OCI-LY3 (cell line): Measurements from ENCODE around the gene FNBP1.

ENCODE experiments used
- H2AFZ ChIP-seq: fragments of 200-600, 300-600 bp; shearing (Covaris generic); 2 replicates; pipeline ENCODE4 v1.6.0; 2014; ENCODE audit warnings: antibody characterized with exemption, low read depth, low read length
- H3K27ac ChIP-seq: fragments of 200-600, 300-600 bp; sonication (generic); 2 replicates; pipeline ENCODE4 v1.5.1; 2014; ENCODE audit warnings: mild to moderate bottlenecking, low read length, moderate library complexity, mixed read lengths
- H3K27me3 ChIP-seq: fragments of 200-600, 300-600 bp; sonication (generic); 2 replicates; pipeline ENCODE4 v1.6.1; 2014; ENCODE audit warnings: low read depth, low read length, mixed read lengths
- H3K36me3 ChIP-seq: fragments of 200-600, 300-600 bp; sonication (generic); replicated peaks from 2 replicates; pipeline ENCODE3; 2014; ENCODE audit warnings: low read depth, low read length, mixed read lengths
- H3K4me1 ChIP-seq: fragments of 300-600, 200-600 bp; sonication (generic); 2 replicates; pipeline ENCODE4 v1.6.1; 2014; ENCODE audit warnings: low read length, mixed read lengths
- H3K4me2 ChIP-seq: fragments of 200-600, 300-600 bp; sonication (generic); 2 replicates; pipeline ENCODE4 v1.6.1; 2014; ENCODE audit warnings: low read length, mixed read lengths
- H3K4me3 ChIP-seq: fragments of 300-600, 200-600 bp; sonication (generic); 2 replicates; pipeline ENCODE4 v1.5.1; 2014; ENCODE audit warnings: antibody characterized with exemption, mild to moderate bottlenecking, low read length, moderate library complexity
- H3K79me2 ChIP-seq: fragments of 300-600, 200-600 bp; shearing (Covaris generic); 2 replicates; pipeline ENCODE4 v1.6.1; 2014; ENCODE audit warnings: mild to moderate bottlenecking, low read length, mixed read lengths
- H3K9ac ChIP-seq: fragments of 300-600, 200-600 bp; shearing (Covaris generic); 2 replicates; pipeline ENCODE4 v1.6.0; 2014; ENCODE audit warnings: mild to moderate bottlenecking, low read length, moderate library complexity
- H3K9me3 ChIP-seq: fragments of 200-600, 300-600 bp; shearing (Covaris generic); 2 replicates; pipeline ENCODE4 v1.6.1; 2014; ENCODE audit warnings: low read length, mixed read lengths; ENCODE audit not compliant: insufficient read depth
- H4K20me1 ChIP-seq: fragments of 200-600, 300-600 bp; sonication (generic); 2 replicates; pipeline ENCODE4 v1.6.1; 2016; ENCODE audit warnings: low read length, mixed read lengths; ENCODE audit not compliant: insufficient read depth
- EZH2phosphoT487 ChIP-seq: fragments of 200-600 bp; shearing (Covaris generic); IDR thresholded peaks from 2 replicates; pipeline ENCODE4 v1.6.1; 2018; ENCODE audit warnings: antibody characterized with exemption, mixed run types, low read depth
- TF ChIP-seq, protein P1 (sequence below): fragments of 200-600, 300-600 bp; sonication (generic); IDR thresholded peaks from 2 replicates; pipeline ENCODE4 v1.5.1; 2014; ENCODE audit warnings: antibody characterized with exemption, low read length, low read depth

Gene FNBP1

DNA sequence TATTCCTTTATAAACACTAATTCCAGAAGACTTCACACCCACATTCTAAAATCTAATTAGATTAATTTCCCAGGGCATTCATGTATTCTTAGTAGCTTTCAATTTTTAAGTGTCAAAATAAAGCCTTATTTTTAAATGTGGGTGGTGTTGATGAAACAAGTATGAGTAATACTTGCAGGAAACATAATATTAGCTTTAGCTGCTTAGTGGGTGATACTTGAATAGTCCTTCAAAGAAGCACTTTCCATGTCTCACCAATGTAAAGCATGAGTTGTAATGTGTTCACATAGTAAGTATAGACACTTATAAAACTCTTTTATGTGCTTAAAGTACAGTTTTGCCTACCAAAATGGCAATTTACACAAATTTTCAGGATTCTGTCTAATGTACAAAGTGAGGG lies 6.9 kb downstream of the FNBP1 start:
- no peak for TF ChIP-seq EZH2phosphoT487
- TF ChIP-seq, protein P1, sequence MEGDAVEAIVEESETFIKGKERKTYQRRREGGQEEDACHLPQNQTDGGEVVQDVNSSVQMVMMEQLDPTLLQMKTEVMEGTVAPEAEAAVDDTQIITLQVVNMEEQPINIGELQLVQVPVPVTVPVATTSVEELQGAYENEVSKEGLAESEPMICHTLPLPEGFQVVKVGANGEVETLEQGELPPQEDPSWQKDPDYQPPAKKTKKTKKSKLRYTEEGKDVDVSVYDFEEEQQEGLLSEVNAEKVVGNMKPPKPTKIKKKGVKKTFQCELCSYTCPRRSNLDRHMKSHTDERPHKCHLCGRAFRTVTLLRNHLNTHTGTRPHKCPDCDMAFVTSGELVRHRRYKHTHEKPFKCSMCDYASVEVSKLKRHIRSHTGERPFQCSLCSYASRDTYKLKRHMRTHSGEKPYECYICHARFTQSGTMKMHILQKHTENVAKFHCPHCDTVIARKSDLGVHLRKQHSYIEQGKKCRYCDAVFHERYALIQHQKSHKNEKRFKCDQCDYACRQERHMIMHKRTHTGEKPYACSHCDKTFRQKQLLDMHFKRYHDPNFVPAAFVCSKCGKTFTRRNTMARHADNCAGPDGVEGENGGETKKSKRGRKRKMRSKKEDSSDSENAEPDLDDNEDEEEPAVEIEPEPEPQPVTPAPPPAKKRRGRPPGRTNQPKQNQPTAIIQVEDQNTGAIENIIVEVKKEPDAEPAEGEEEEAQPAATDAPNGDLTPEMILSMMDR, result no peak
- Histone ChIP-seq H3K4me1 (peaks cover 79% of the 10 kb centered on the region), H3K9ac (peak overlapping the region; percentile 60), H3K27me3 (no peaks in the 10 kb centered on the region), H3K79me2 (peaks cover 100% of the 10 kb centered on the region), H3K4me3 (peak overlapping the region; percentile 80), H4K20me1 (peaks cover 62% of the 10 kb centered on the region), H3K36me3 (peaks cover 40% of the 10 kb centered on the region), H3K27ac (peak overlapping the region; percentile 99), H2AFZ (no peak overlapping the region), H3K9me3 (no peaks in the 10 kb centered on the region), H3K4me2 (peak overlapping the region; percentile 78)

GRCh38 chr9:130034570-130034969 lies 8.4 kb downstream of the FNBP1 start:
- Histone ChIP-seq H3K36me3 (peaks cover 34% of the 10 kb centered on the region), H3K4me3 (peak overlapping the region; percentile 66), H3K27me3 (no peaks in the 10 kb centered on the region), H4K20me1 (peaks cover 75% of the 10 kb centered on the region), H3K4me2 (peak overlapping the region; percentile 78), H3K27ac (peak overlapping the region; percentile 99), H3K4me1 (peaks cover 89% of the 10 kb centered on the region), H3K9ac (peak overlapping the region; percentile 66; the same call in 1 of the 2 replicates), H3K9me3 (no peaks in the 10 kb centered on the region), H3K79me2 (peaks cover 100% of the 10 kb centered on the region), H2AFZ (no peak overlapping the region)
- TF ChIP-seq, protein P1, result no peak
- no peak for TF ChIP-seq EZH2phosphoT487

DNA sequence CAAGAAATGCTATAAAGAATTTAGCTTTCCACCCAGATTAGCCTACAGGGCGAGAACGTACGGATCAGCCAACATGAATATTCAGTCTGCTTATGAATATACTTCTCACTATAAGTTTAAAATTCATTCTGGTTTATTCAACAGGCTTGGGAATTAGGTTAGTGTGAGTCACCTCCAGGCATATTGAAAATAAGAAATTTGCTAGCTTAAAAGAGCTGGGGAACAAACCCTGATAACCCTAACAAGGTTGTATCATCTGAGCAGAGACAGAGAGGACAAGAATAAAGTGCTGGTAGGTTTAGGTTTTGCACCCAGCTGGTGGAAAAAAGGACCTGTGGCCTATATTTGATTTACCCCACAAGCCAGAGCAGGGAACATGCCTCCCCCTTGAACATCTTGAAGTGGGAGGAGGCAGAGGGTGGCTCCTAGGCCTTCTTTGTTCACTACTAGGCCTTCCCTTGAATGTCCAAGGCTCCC lies 12.3 kb downstream of the FNBP1 start:
- TF ChIP-seq, protein P1, result no peak
- TF ChIP-seq EZH2phosphoT487, result no peak
- H3K9ac ChIP-seq, result peak overlapping the region; percentile 75
- peak overlapping the region; percentile 60 for H3K4me3 ChIP-seq
- H3K79me2 ChIP-seq, result peaks cover 99% of the 10 kb centered on the region
- H3K36me3 ChIP-seq, result peaks cover 23% of the 10 kb centered on the region
- no peak overlapping the region for H2AFZ ChIP-seq
- H3K4me1 ChIP-seq, result peaks cover 94% of the 10 kb centered on the region
- peak overlapping the region; percentile 90 for H3K4me2 ChIP-seq
- H3K9me3 ChIP-seq, result no peaks in the 10 kb centered on the region
- H3K27ac ChIP-seq, result peak overlapping the region; percentile 99
- H4K20me1 ChIP-seq, result peaks cover 83% of the 10 kb centered on the region
- no peaks in the 10 kb centered on the region for H3K27me3 ChIP-seq

GRCh38 chr9:130029223-130029973 lies 13.6 kb downstream of the FNBP1 start:
- TF ChIP-seq EZH2phosphoT487, result no peak
- TF ChIP-seq, protein P1, result no peak
- Histone ChIP-seq H3K27me3 (no peaks in the 10 kb centered on the region), H3K36me3 (peaks cover 21% of the 10 kb centered on the region), H3K4me1 (peaks cover 94% of the 10 kb centered on the region), H3K79me2 (peaks cover 99% of the 10 kb centered on the region), H3K27ac (peak overlapping the region; percentile 99), H3K9me3 (no peaks in the 10 kb centered on the region), H3K9ac (peak overlapping the region; percentile 75), H2AFZ (no peak overlapping the region), H3K4me2 (peak overlapping the region; percentile 90), H3K4me3 (peak overlapping the region; percentile 69), H4K20me1 (peaks cover 77% of the 10 kb centered on the region)
